Left ventricle myocardium inferior (tissue), 1 donor: ENCODE measurements around the gene SLC27A5. TPM values are rescaled to one million over a fixed set of nuclear protein-coding genes. Genes with fewer than 3 reads are reported as not detected.

Experiments
- DNase-seq: peaks from one replicate; pipeline ENCODE4 v3.0.0-alpha.2; 2020
- H3K27ac ChIP-seq: fragments of 200-600 bp; replicated peaks from 2 replicates; pipeline ENCODE4 v1.8.0; 2021
- H3K27me3 ChIP-seq: fragments of 200-600 bp; 2 replicates; pipeline ENCODE4 v1.8.0; 2021; ENCODE audit warnings: low read depth
- H3K36me3 ChIP-seq: fragments of 200-600 bp; 2 replicates; pipeline ENCODE4 v1.8.0; 2021
- H3K4me1 ChIP-seq: fragments of 200-600 bp; 2 replicates; pipeline ENCODE4 v1.8.0; 2021
- H3K4me3 ChIP-seq: fragments of 200-600 bp; 2 replicates; pipeline ENCODE4 v1.8.0; 2021; ENCODE audit warnings: mild to moderate bottlenecking, moderate library complexity
- H3K9me3 ChIP-seq: fragments of 200-600 bp; replicated peaks from 2 replicates; pipeline ENCODE4 v1.8.0; 2021
- CTCF ChIP-seq: fragments of 200-600 bp; IDR thresholded peaks from 2 replicates; pipeline ENCODE4 v1.8.0; 2021; ENCODE audit warnings: antibody characterized with exemption, mild to moderate bottlenecking, borderline replicate concordance
- intact Hi-C: fragments of 100-400 bp; cut with micrococcal nuclease; formaldehyde crosslinking; loops from one replicate; pipeline ENCODE4 v1.11.0; 2022
- total RNA-seq: library from RNA; stranded (reverse); fragmentation: NEBNext Ultra II Directional; extraction: Animal tissue kit (Norgen Biotek cat#: 25700); gene quantifications from one replicate; pipeline ENCODE4 v1.2.1, GENCODE V29; 2021
- donor health status: DM: no; HTN: yes; CAD: no; lungs with severe emphysema.

Gene SLC27A5
- total RNA-seq, 1 donor from 2014 or later = 4.1 TPM

- H3K36me3 ChIP-seq = peaks cover 24% of the 10 kb centered on the region
- intact Hi-C loops = no loop called here
- DNase-seq = no peak
Measured at GRCh38 chr19:58482372-58482771, 29.4 kb downstream of the SLC27A5 start.

GRCh38 chr19:58480831-58481230 is 31.0 kb downstream of the SLC27A5 start:
- no peak for TF ChIP-seq CTCF
- H3K4me3 ChIP-seq = no peak overlapping the region
- no peaks in the 10 kb centered on the region for H3K9me3 ChIP-seq
- intact Hi-C loops = no loop called here
- H3K27ac ChIP-seq = no peak overlapping the region
- peaks cover 24% of the 10 kb centered on the region for H3K36me3 ChIP-seq
- peaks cover 12% of the 10 kb centered on the region for H3K4me1 ChIP-seq
- no peak for DNase-seq
- no peaks in the 10 kb centered on the region for H3K27me3 ChIP-seq

More at GRCh38 chr19:58482372-58482771, 29.4 kb downstream of the SLC27A5 start:
- no peak for TF ChIP-seq CTCF
- Histone ChIP-seq H3K27ac (no peak overlapping the region), H3K4me3 (no peak overlapping the region), H3K4me1 (peaks cover under 1% of the 10 kb centered on the region), H3K9me3 (no peaks in the 10 kb centered on the region), H3K27me3 (no peaks in the 10 kb centered on the region)

GRCh38 chr19:58480481-58480830 is 31.3 kb downstream of the SLC27A5 start:
- DNase-seq = no peak

GRCh38 chr19:58479736-58480480 is 31.9 kb downstream of the SLC27A5 start:
- H3K27me3 ChIP-seq = no peaks in the 10 kb centered on the region
- intact Hi-C loops = no loop called here
- TF ChIP-seq CTCF = no peak
- DNase-seq = no peak
- peaks cover 21% of the 10 kb centered on the region for H3K4me1 ChIP-seq
- no peak overlapping the region for H3K27ac ChIP-seq
- H3K4me3 ChIP-seq = no peak overlapping the region
- peaks cover 24% of the 10 kb centered on the region for H3K36me3 ChIP-seq
- no peaks in the 10 kb centered on the region for H3K9me3 ChIP-seq

More at GRCh38 chr19:58480481-58480830, 31.3 kb downstream of the SLC27A5 start:
- Histone ChIP-seq H3K4me1 (peaks cover 15% of the 10 kb centered on the region), H3K36me3 (peaks cover 24% of the 10 kb centered on the region), H3K4me3 (no peak overlapping the region), H3K27me3 (no peaks in the 10 kb centered on the region), H3K9me3 (no peaks in the 10 kb centered on the region), H3K27ac (no peak overlapping the region)
- intact Hi-C loops = no loop called here
- no peak for TF ChIP-seq CTCF

- no peak overlapping the region for H3K27ac ChIP-seq
- H3K4me1 ChIP-seq = peaks cover 25% of the 10 kb centered on the region
- H3K36me3 ChIP-seq = peaks cover 24% of the 10 kb centered on the region
- TF ChIP-seq CTCF = no peak
- no peaks in the 10 kb centered on the region for H3K9me3 ChIP-seq
- H3K4me3 ChIP-seq = no peak overlapping the region
- DNase-seq = no peak
- intact Hi-C loops = no loop called here
- H3K27me3 ChIP-seq = no peaks in the 10 kb centered on the region
Measured at GRCh38 chr19:58479303-58479702, 32.5 kb downstream of the SLC27A5 start.
